Fibroblast of mammary gland (primary cell): Measurements from ENCODE around the gene LACTB.

ENCODE experiments used
- DNase-seq: peaks from one replicate; pipeline ENCODE4 v3.0.0-alpha.2; 2010; ENCODE audit warnings: low read depth
- H3K4me3 ChIP-seq: 2 replicates; pipeline ENCODE4 v1.5.1; 2011; ENCODE audit warnings: low read depth, mild to moderate bottlenecking, low read length, moderate library complexity; ENCODE audit not compliant: control insufficient read depth
- CTCF ChIP-seq: conservative IDR thresholded peaks from 2 replicates; pipeline ENCODE4 v1.5.1; 2011; ENCODE audit warnings: low read depth, low read length, inconsistent platforms; ENCODE audit not compliant: control insufficient read depth, insufficient read depth

LACTB gene

DNA sequence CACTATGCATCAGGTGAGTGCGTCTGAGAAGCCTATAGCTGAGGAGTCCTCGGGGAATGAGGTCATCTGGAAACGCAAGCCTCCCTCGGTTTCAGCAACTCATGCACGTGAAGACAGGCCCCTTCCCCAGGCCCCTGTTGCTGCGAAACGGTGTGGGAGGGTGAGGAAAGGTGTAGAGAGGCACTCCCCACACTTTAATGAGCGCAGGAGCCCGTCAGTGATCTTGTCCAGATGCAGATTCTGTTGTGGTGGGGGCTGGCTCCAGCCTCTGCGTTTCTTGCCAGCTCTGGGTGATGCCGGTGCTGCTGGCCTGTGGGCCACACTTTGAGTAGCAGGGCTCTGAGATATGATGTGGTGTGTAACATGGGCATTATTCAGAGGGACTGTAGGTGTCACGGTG lies 38.6 kb upstream of the LACTB start:
- no peak for DNase-seq
- H3K4me3 ChIP-seq, result no peak overlapping the region
- TF ChIP-seq CTCF, result no peak

DNA sequence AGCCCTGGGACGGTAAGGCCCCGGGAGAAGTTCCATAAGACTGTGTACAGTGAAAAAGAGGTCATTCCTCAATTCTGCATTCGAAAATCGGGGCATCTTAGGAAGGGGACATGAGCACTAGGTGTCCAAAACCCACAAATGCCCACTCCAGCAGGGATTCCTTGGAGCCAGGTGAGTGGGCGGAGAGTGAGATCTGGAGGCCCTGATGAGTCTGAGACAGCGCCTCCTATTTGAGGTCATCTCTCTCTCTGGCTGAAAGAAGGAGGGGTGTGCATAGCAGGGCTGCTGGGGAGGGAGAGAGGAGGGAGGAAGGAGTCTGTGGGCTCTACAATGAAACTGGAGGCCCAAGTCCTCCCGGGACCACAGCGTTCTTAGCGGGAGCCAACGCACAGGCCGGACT lies 38.1 kb upstream of the LACTB start:
- no peak for TF ChIP-seq CTCF
- no peak for DNase-seq
- no peak overlapping the region for H3K4me3 ChIP-seq

DNA sequence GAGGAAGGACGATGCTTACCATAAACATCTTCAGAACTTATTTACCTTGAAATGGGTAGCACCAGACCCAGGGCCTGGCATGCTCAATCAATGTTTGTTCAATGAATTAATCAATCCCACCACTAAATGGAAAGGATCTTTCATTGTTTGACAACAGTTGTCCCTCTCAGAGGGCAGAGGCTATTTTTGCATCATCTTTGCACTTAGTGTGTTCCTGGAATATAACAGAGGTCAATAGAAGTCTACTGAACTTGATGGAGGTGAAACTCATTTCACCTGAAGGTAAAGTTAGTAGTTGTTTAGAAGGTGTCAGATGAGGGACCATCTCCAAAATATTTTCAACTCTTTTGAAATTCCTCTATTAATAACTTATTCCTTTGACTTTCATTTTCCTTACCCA lies 36.9 kb upstream of the LACTB start:
- DNase-seq, result no peak
- TF ChIP-seq CTCF, result no peak
- no peak overlapping the region for H3K4me3 ChIP-seq

DNA sequence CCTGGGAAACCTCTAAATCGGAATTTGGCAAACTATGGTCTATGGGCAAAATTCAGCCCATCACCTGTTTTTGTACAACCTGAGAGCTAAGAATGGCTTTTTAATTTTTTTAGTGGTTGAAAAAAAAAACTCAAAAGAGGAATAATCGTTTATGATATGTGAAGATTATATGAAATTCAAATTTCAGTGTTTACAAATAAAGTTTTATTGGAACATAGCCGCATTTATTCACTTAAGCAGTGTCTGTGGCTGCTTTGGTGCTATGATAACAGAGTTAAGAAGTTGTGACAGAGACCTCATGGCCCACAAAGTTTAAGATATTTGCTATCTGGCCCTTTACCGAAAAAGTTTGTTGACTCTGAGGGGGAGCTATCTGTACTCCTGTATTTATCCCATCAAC lies 36.4 kb upstream of the LACTB start:
- DNase-seq, result no peak
- TF ChIP-seq CTCF, result no peak
- H3K4me3 ChIP-seq, result no peak overlapping the region

DNA sequence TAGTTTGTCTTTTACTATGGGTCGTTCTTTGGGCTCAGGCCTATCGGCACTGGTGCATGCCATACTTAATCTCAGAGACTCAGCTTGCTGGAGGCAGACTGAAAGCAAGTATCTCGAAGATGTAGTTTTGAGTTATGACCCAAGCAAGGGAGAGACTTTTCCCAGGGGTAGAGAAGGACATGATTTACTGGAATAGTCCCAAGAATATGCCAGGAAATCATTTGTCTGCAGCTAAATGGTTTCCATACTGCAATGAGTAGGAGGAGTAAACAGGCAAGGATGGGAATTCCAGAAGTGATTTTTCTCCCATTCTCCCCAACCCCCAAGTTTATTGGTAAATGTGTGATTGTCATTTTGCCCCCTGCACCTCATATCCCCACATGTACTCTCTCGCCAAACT lies 35.4 kb upstream of the LACTB start:
- no peak overlapping the region for H3K4me3 ChIP-seq
- peak; percentile 25 for DNase-seq
- no peak for TF ChIP-seq CTCF

GRCh38 chr15:63086947-63087346 lies 34.7 kb upstream of the LACTB start:
- no peak overlapping the region for H3K4me3 ChIP-seq
- no peak for TF ChIP-seq CTCF
- DNase-seq, result no peak

DNA sequence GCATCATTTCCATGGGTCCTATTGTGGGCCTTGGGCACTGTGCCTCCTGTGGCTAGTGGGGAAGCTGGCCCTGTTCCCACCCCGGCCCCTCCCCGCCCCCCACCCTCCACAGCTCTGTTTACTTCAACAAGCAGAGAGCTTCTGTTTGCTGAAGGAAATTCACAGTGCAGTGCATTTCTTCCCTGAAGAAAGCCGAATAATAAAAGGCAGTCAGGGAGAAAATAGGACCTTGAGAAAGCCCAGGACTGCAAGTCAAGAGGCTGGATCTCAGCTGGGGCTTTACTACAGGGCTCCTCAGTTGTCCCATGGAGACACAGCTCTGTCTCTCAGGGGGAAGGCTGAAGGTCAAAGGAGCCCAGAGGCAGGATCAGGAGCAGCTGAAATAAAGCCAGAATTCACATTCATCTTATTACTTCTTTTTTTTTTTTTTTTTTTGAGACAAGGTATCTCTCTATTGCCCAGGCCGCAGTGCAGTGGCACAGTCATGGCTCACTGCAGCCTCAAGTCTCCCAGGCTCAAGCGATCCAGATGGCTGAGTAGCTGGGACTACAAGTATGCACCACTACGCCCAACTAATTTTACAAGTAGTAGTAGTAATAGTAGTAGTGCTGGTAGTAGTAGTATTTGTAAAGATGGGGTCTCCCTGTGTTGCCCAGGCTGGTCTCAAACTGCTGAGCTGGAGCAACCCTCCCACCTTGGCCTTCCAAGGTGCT lies 33.0 kb upstream of the LACTB start:
- no peak for TF ChIP-seq CTCF

More for the DNA sequence above, 33.0 kb upstream of the LACTB start:
- H3K4me3 ChIP-seq, result no peak overlapping the region
- no peak for DNase-seq
